ENCODE data around the gene NEDD4L. TPM values are rescaled to one million over a fixed set of nuclear protein-coding genes. Genes with fewer than 3 reads are reported as not detected.

NEDD4L gene
- total and polyA plus RNA-seq, 12 donors, result 17.8 to 110 (median 37.6) TPM

- TF ChIP-seq POLR2A (IDR thresholded peaks at IDR 0.05) (no peak), CTCF (IDR thresholded peaks at IDR 0.05) (no peak)
- Histone ChIP-seq H3K4me3 (peak overlapping the region in 1 of 4 donors; percentile 50), H3K4me1 (replicated peaks in 1 of 2) (no peaks in the 10 kb centered on the region), H3K9me3 (replicated peaks in 1 of 3) (no peaks in the 10 kb centered on the region), H3K27ac (no peak overlapping the region), H3K36me3 (replicated peaks in 1 of 2) (no peaks in the 10 kb centered on the region), H3K27me3 (no peaks in the 10 kb centered on the region)
- DNase-seq, result no peak
- intact Hi-C loops (cut with DNase I), result no loop called here
- WGBS, 4 donors, result 31 to 46% (median 40%) methylated on average over 5 to 6 of the region's 6 CpGs
These were observed 394.3 kb downstream of the NEDD4L start for GRCh38 chr18:58438161-58438957.

- no peaks in the 10 kb centered on the region for H3K9me3 ChIP-seq (replicated peaks in 1 of 3)
- DNase-seq, result no peak
- no peaks in the 10 kb centered on the region for H3K27me3 ChIP-seq
- intact Hi-C loops (cut with DNase I), result no loop called here
- WGBS, 4 donors, result 51 to 60% (median 56%) methylated on average over 3 of the region's 3 CpGs
- TF ChIP-seq POLR2A (IDR thresholded peaks at IDR 0.05) (no peak), CTCF (IDR thresholded peaks at IDR 0.05) (no peak)
- H3K27ac ChIP-seq, result no peak overlapping the region
- H3K36me3 ChIP-seq (replicated peaks in 1 of 2), result no peaks in the 10 kb centered on the region
- no peaks in the 10 kb centered on the region for H3K4me1 ChIP-seq (replicated peaks in 1 of 2)
- H3K4me3 ChIP-seq, result peak overlapping the region in 1 of 4 donors; percentile 50
These were observed 394.9 kb downstream of the NEDD4L start for GRCh38 chr18:58438958-58439300.

- no peaks in the 10 kb centered on the region for H3K27me3 ChIP-seq
- TF ChIP-seq POLR2A (IDR thresholded peaks at IDR 0.05), result no peak
- no peak for TF ChIP-seq CTCF (IDR thresholded peaks at IDR 0.05)
- H3K36me3 ChIP-seq (replicated peaks in 1 of 2), result no peaks in the 10 kb centered on the region
- no peaks in the 10 kb centered on the region for H3K9me3 ChIP-seq (replicated peaks in 1 of 3)
- intact Hi-C loops (cut with DNase I), result no loop called here
- H3K4me3 ChIP-seq, result no peak overlapping the region
- DNase-seq, result no peak
- 64 to 70% (median 67%) methylated on average over 6 of the region's 6 CpGs for WGBS, 4 donors
- H3K4me1 ChIP-seq (replicated peaks in 1 of 2), result no peaks in the 10 kb centered on the region
- no peak overlapping the region for H3K27ac ChIP-seq
These were observed 399.6 kb downstream of the NEDD4L start for GRCh38 chr18:58443671-58444070.

- no peak overlapping the region for H3K4me3 ChIP-seq
- no peak overlapping the region for H3K27ac ChIP-seq
- no peak for TF ChIP-seq POLR2A (IDR thresholded peaks at IDR 0.05)
- no peak for TF ChIP-seq CTCF (IDR thresholded peaks at IDR 0.05)
- WGBS, 4 donors, result 84 to 89% (median 87%) methylated on average over 11 of the region's 11 CpGs
- DNase-seq, result no peak
- intact Hi-C loops (cut with DNase I), result no loop called here
- no peaks in the 10 kb centered on the region for H3K4me1 ChIP-seq (replicated peaks in 1 of 2)
- no peaks in the 10 kb centered on the region for H3K36me3 ChIP-seq (replicated peaks in 1 of 2)
- no peaks in the 10 kb centered on the region for H3K9me3 ChIP-seq (replicated peaks in 1 of 3)
- no peaks in the 10 kb centered on the region for H3K27me3 ChIP-seq
These were observed 402.5 kb downstream of the NEDD4L start for GRCh38 chr18:58446391-58447060.

Measured in adrenal gland (tissue), 12 donors.